HG02884 (cell line): ENCODE data around the gene ZBED4.
"Not testable (repeated sequence)": the region's sequence is repeated elsewhere in the genome, so short reads cannot be mapped to it uniquely, and the experiment has no call there.

ENCODE experiments used
- ATAC-seq: cut with Tn5 transposase; IDR thresholded peaks from one replicate; pipeline ENCODE4 v1.9.1; 2021; ENCODE audit warnings: mild to moderate bottlenecking, moderate library complexity; ENCODE audit not compliant: unreplicated experiment

The ZBED4 gene

DNA sequence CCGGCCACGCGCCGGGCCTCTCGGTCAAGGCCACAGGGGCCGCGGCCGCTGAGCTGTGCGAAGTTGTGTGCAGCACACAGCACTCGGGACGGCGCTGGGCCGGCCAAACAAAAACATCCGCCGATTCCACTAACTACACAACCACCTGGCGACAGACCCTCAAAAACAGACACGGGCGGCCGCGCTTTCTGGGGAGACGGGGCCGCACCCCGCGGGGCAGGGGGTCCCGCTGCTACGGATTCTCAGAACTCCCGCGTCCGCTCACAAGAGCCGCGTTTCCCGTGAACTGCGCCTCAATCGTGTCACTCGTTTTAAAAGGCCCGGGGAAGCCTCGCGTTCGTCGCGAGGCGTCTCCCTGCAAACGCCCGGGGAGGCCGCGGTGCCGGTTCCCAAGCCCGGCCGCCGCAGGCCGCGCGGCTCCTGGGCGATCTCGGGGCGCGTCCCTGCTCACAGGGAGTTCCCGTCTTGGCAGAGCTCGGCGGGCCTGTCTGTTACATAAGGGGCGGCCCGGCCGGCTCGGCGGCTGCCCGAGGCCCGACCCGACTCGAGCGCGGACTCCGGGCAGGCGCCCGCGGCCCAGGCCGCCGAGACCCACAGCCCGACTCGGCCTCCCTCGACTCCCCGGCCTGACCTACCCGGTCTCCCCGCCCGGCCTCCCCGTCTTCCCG, 26.9 kb upstream of the ZBED4 start:
- ATAC-seq: no peak

DNA sequence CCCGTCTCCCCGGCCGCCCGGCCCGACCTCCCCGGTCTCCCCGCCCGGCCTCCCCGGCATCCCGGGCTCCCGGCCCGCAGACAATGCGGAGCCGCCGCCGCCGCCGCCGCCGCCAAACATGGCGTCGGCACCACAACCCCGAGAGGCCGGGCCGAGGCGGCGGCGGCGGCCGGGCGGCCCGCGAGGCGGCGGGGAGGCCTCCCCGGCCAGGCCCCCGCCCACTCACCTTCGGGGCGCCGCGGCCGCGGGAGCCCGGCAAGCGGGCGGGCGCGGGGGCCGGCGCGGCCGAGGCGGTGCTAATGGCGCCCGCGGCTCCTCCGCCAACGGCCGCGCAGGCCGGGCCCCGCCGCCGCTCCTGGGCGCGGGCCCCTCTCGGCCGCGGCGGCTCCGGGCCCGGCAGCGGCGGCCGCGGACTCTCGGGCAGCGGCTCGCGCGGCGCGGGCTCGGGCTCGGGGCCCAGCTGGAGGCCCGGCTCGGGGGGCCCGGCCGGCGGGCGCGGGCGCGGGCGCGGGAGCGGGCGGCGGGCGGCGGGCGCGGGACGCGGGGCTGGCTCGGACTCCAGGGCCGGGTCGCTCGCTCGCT, 26.3 kb upstream of the ZBED4 start:
- ATAC-seq: no peak

DNA sequence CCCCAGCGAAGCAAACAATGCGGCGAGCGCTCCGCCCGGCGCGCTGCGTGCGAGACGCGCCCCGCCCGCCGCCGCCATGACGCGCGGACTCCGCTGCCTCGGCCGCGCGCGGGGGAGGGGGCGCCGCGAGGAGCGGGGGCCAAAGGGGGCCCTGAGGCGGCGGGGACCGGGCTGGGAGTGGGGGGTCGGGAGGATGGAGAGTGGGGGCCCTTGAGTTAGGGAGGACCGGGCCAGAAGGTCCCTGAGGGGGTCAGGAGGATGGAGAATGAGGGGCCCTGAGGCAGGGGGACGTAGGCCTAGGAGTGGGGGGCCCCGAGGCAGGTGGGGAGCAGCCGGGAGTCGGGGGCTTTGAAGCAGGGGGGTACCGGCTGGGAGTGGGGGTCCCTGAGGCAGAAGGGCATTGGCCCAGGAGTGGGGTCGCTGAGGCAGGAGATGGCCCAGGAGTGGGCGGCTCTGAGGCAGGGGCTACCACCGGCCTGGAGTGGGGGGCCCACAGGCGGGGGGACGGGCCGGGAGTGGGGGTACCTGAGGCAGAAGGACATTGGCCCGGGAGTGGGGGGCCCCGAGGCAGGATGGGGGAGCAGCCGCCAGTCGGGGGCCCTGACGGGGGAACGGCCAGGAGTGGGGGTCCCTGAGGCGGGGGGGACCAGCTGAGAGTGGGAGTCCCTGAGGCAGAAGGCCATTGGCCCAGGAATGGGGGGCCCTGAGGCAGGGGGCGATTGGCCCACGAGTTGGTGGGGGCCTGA, 25.6 kb upstream of the ZBED4 start, which contains the start of gene BRD1:
Gene BRD1, minus strand, starts transcription at position 21 of the 746 bp plus-strand sequence. CDS start 3,556 bp downstream, outside the sequence.
- ATAC-seq: no peak

DNA sequence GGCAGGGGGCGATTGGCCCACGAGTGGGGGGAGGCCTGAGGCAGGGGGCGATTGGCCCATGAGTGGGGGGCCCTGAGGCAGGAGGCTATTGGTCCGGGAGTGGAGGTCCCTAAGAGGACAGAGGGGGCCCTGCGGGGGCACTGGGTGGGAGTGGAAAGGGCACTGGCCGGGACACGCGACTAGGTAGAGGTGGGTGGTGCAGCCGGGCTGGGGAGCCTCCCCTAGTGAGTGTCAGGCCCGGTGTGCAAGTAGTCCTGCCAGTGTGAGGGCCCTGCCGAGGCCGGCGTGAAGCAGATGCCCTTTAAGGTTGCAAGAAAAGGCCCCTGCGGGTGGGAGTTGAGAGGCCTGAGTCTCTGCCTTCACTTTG, 25.1 kb upstream of the ZBED4 start:
- no peak for ATAC-seq

DNA sequence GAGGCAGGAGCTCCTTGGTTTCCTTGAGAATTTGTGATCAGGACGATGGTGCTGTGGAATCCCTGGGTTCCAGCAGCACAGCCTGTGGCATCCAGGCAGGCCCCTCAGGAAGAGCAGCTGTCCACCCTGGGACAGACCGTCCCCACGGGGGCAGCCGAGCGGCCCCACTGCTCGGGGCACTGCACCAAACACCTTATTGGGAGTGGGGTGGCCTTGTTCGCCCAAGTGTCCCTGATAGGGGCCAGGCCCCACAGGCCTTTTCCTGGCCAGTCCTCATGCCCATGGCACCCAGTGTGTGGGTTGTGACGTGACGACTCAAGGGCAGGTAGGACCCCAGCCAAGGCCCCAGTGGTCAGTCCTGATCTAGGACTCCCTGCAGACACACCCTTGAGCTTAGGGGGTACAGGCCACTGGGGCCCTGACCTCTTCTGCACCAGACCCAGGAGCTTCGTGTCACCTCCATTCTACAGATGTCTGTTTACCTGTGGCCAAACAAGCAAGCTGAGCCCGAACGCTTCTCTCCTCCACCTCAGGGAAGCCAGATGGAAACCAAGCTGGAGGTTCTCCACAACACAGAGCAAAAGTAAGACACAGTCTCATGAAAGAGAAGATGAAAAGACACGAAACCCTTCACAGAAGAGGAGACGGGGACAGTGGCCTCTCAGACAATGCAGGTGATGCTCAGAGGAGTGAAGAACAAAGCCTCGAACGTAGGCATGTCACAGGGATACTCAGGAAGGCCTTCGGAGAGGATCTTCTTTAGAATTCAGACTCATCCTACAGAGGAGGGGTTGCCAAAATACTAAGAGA, 24.4 kb upstream of the ZBED4 start:
- ATAC-seq: no peak

DNA sequence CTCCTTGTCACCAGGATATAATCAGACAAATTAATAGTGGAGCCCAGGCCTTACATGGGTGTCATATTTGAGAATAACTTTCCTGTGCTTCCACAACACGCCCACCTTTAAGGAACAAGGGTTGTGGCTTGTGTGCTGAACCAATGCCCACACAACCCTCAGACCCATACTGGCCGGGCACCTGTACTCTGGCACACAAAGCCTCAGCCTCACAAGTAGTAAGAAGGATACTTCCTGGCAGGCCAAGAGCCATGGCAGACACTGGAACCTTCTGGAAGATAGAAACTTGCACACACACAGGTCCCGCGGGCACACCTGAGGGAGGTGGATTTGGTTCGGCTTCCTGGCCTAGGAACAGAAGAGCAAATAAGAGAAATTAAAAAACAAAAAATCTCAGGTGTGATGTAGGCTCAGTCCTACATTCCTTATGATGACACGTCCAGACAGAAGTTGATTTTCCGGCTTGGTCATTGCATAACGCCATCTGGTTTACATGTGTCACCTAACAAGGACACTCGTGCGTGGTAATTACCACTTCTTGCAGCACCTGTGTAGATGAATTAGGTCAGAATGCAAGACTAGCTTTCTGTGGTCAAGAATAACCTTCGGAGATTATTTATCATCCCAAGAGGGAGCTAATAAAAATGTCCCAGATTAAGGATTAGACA, 20.2 kb upstream of the ZBED4 start:
- ATAC-seq: no peak

DNA sequence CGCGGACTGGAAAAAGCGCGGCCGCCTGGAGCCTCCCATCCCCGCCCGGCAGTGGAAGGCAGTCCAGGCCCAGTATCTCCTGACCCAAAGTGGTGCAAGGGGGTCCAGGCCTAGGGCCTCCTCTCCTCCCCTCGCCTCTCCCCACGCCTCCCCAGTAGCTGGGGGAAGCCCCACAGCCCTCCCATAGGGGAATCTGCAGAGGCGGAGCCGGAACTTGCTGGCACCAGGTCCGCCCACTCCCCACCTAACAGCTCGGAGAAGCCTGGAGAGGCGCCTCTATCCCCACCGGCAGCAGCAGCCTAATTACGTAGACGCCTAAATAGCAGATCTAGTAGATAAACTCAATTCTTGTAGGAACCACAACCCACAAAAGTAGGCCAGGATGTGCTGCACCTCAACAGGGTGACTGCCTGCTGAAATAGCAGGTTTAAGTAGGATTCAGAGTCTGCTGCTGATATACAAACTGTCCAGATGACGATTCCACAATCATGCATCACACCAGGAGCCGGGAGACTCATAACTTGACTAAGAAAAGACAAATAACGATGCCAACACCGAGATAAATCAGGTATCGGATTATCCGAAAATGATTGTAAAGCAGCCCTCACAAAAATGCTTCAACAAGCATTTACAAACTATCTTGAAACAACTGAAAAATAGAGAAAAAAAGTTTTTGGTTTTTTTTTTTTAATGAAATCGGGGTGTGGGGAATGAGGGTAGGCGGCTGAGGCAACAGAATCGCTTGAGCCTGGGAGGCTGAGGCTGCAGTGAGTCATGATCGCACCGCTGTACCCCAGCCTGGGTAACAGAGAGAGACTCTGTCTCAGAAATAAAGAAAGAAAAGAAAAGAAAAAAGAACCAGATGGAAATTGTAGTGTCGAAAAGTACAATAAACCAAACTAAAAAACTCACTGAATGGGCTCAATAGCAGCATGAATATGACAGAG, 14.6 kb upstream of the ZBED4 start:
- ATAC-seq: no peak

DNA sequence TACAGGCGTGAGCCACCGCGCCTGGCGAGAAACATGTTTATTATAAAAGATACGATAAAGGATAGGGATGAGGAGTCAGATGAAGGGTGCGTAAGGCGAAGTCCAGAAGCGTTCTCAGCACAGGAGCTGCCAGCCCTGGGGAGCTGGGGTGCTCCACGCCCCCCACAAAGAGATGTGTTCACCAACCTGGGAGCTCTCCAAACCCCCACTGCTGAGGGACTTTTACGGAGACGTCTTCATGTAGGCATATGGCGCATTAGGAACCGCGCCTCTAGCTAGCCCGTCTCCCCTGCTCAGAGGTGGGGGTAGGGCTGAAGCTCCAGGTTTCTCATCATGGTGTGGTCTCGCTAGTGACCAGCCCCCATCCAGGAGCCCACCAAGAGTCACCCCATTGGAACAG, 8.4 kb upstream of the ZBED4 start:
- ATAC-seq: no peak

DNA sequence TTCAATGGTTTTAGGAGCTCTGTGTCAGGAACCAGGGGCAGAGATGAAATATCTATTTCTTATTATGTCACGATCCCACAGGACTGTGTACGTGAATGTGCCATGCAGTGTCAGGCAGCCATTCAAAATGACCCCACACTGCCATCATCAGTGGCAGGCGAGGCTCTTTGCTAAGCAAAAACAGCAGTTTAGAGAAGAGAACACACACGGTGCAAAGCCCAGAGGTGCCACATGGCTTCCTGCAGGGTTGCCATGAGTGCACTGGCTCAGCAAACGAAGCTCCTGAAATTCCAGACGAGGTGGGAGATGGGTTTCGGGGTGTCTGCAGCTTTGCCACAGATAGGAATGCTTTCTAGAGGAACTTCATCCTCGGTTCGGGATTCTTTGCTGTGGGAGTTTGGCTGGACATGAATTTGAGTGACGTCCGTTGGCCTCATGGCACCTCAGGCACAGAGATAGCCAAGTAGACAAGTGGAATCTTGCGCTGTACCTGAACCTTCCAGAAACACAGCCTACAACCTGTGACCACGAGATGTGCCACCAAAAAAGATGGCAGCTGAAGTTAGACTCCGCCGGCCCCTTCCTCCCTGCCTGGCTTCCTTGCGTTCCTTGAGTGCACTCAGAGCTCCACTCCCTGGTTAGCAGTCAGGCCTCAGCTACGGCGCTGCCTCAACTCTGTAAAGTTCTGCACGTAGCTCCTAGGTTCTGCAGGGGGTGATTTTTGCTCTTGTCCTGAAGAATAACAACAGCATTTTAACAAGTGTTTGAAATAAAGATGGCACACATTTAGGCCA, 7.8 kb upstream of the ZBED4 start:
- ATAC-seq: no peak

DNA sequence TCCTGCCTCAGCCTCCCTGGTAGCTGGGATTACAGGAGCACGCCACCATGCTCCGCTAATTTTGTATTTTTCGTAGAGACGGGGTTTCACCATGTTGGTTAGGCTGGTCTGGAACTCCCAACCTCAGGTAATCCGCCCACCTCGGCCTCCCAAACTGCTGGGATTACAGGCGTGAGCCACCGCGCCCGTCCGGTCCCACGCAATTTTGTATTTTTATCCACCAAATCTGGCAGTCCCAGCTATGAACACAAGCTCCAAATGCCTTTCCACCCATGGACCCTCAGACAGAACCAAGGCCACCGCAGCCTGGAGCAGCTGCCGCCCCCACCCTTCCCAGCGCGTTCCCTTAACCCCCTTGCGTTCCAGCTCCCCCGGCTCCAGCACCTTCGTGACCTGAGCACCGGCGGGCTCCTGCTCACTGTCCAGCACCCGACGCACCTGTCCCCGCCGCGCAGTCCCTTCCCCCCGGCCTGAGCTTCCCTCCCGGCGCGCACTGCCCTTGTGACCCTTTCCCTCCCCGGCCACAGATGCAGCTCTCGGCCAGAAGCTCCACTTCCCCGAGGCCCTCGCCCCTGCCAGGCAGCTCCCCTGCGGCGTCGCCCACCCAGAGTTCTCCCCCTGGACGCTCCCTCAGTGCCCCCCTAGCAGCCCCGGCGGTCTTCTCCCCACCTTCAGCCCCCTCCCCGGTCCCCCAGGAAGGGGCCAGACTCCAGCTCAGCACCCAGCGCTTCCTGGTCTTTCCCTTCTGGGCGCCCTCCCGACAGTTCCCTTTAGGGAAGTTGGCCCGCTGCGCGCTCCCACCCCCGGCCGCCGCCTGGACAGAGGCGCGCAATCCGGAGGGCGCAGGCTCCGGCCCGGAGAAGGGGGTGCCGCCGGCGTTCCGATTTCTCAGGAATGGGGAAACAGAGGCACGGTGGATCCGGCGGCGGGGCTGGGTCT, 5.6 kb upstream of the ZBED4 start:
- ATAC-seq: no peak

DNA sequence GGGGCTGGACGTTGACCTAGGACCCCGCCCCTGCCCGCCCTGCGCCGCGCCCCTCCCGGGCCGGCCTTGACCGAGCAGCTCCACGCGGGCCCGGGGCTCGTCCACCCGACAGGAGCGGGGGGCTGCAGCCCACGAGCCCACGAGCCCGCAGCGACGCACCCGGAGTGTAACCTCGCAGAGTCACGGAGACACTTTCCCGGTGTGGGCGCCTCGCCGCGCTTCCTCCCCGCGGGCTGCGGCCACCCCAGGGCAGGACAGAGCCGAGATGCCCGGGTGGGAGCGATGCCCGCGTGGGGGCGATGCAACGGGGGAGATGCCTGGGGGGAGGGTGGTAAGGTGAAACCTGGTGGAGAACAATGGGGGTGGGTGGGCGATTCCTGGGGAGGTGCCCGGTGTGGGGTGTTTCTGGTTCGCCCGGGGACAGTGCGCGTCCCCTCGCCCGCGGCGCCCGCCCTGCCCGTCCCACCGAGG, 4.9 kb upstream of the ZBED4 start:
- ATAC-seq: no peak

DNA sequence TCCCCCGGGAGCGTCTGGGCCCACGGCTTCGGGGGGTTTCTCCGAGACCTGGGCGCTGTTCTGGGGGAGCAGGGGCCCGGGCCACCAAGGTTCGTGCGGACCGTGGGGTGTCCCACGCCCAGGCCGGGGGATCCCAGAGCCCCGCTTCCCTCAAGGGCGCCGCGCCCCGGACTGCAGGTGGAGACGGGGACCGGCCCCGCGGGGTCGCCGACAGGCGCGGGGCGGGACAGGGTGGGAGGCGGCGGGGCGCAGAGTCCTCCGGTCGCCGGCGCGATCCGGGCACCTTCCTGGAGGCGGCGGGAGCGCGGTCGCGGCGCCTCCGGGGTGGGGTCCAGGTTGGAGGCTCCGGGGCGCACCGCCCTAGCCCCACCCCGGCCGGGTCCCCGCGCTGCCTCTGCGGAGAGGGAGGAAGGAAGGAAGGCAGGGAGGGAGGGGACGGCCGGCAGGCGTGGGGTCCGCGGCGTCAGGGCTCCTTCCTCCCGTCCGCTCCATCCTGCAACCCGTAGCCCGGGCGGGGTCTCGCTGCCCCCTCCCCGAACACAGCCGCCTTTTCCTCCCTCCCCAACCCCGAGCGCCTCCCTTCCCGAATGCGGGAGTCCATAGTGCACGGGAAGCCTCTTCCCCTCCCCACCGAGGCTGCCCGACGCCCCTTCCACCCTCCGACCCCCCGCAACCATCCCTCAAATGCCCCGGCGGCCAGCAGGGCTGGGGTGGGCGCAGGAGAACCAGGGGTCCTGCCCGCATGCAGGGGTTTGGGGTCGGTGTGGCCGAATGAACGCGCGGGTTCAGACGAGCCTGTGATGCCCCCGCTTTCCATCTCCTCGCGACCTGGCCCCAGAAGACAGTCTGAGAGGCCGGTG, 4.3 kb upstream of the ZBED4 start:
- no peak for ATAC-seq

DNA sequence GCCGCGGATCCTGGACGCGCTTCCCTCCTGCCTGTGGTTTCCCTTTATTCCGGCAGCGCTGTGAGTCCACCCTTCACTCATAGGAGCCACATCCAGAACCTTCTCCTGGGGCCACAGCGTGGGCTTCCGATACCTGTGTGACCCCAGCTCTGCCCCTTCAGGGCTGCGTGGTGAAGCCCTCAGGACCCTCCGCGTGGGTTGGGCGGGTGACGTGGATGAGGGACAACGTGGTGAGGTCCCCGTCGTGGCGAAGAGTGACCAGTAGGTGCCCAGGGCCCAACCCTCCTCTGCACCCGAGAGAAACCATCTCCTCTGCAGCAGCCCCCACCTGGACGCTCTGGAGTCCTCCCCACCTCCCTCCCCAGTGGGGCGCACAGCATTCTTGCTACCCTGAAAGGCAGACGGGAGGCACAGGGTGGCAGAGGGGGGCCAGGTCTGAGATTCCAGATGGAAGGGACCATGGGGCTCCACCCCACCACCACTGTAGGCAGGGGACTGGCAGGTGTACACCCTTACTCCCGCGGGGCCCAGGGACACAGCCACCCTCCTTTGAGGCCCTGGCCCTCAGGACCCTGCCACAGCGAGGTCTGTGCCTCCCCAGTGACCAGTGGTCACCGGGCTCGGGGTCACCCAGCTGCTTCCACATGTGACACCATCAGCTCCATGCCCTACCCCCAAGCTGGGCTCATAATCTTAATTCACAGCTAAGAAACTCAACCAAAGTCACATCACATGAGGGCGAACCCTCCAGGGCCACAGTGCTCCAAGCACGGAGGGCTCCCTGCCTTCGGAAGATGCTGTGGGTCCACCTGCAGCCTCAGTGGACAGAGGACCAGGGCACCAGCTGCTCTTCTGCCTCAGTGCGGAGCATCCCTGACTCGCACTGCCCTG, 3.4 kb upstream of the ZBED4 start:
- no peak for ATAC-seq

DNA sequence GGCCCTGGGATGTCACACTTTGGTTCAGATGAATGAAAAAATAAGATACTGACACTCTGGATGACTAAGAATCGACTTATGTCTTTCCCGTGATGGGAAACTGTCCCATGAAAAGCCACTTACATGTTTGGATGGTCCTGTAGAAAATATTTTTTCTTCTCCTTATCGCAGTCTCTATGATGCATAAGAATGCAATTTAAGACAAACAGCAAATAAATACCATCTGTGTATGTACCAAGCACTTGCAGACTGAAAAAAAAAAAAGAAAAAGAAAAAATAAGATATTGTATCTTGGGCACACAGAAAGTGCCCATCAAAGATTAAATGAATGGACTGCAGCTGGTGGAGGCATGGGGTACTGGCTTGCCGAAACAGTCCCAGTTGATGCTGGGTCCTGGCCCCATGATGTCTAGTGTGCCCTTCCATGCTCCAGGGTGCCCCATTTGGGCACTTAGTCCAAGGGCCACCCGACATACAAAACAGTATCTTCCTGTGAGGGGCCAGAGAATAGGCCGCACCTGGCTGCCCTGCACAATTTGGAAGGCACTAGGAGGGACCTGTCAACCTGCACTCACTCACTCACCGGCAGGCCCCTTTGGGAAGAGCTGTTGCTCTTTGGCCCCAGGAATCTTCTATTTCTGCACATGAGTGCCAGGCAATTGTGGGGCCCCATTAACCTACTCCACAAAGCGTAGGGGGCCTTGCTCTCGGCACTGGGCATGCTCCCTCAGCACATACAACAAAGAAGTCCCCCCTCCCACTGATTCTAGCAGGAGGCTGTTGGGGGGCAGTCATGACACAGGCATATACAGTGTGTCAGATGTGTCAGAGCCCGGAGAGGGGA, 2.5 kb upstream of the ZBED4 start:
- no peak for ATAC-seq

DNA sequence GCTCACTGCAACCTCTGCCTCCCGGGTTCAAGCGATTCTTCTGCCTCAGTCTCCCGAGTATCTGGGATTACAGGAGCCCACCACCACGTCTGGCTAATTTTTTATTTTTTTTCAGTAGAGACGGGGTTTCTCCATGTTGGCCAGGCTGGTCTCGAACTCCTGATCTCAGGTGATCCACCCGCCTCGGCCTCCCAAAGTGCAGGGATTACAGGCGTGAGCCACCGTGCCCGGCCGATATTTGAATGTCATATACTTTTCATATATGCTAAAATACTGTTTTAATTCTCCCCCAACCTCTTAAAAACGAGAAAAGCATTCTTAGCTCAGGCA, 1.1 kb upstream of the ZBED4 start:
- ATAC-seq: not testable (repeated sequence)
